RPMI7951 (cell line): Measurements from ENCODE around the gene RABGAP1. TPM values are rescaled to one million over a fixed set of nuclear protein-coding genes. Genes with fewer than 3 reads are reported as not detected.

Source experiments
- DNase-seq: peaks from one replicate; pipeline ENCODE4 v3.0.0-alpha.2; 2012; ENCODE audit warnings: low read depth
- total RNA-seq: library from RNA; depleted of rRNA; stranded (reverse); fragments of >200 nt; shearing (Covaris generic); gene quantifications from 2 replicates; pipeline ENCODE4 v1.2.3, GENCODE V29; 2014

RABGAP1 gene
- total RNA-seq, 1 experiment from 2014 or later, result 15.7 TPM

- no peak for DNase-seq
These were observed 105.8 kb downstream of the RABGAP1 start for GRCh38 chr9:123046406-123047195.

GRCh38 chr9:123048748-123049147 lies 107.9 kb downstream of the RABGAP1 start:
- no peak for DNase-seq

GRCh38 chr9:123049589-123050222 lies 108.9 kb downstream of the RABGAP1 start:
- DNase-seq, result peak; percentile 24

- no peak for DNase-seq
These were observed 112.2 kb downstream of the RABGAP1 start for GRCh38 chr9:123053046-123053445.

GRCh38 chr9:123053711-123054110 lies 112.9 kb downstream of the RABGAP1 start:
- no peak for DNase-seq

- DNase-seq, result peak; percentile 4
These were observed 118.0 kb downstream of the RABGAP1 start for GRCh38 chr9:123058834-123059233.

- DNase-seq, result no peak
These were observed 118.8 kb downstream of the RABGAP1 start for GRCh38 chr9:123059472-123060220.

GRCh38 chr9:123061216-123061615 lies 120.4 kb downstream of the RABGAP1 start:
- DNase-seq, result no peak

- no peak for DNase-seq
These were observed 121.7 kb downstream of the RABGAP1 start for GRCh38 chr9:123062351-123063176.

- DNase-seq, result no peak
These were observed 122.4 kb downstream of the RABGAP1 start for GRCh38 chr9:123063177-123063598.

- DNase-seq, result no peak
These were observed 123.1 kb downstream of the RABGAP1 start for GRCh38 chr9:123063896-123064295.

GRCh38 chr9:123064716-123065115 lies 123.9 kb downstream of the RABGAP1 start:
- DNase-seq, result peak; percentile 5

- DNase-seq, result no peak
These were observed 124.4 kb downstream of the RABGAP1 start for GRCh38 chr9:123065196-123065595.

- DNase-seq, result no peak
These were observed 126.3 kb downstream of the RABGAP1 start for GRCh38 chr9:123067136-123067535.

- peak; percentile 4 for DNase-seq
These were observed 128.2 kb downstream of the RABGAP1 start for GRCh38 chr9:123069010-123069481.

GRCh38 chr9:123070198-123070597 lies 129.4 kb downstream of the RABGAP1 start:
- no peak for DNase-seq

GRCh38 chr9:123072407-123072995 lies 131.7 kb downstream of the RABGAP1 start:
- no peak for DNase-seq

- DNase-seq, result no peak
These were observed 132.6 kb downstream of the RABGAP1 start for GRCh38 chr9:123073441-123073840.

GRCh38 chr9:123073991-123074422 lies 133.2 kb downstream of the RABGAP1 start:
- peak; percentile 76 for DNase-seq

GRCh38 chr9:123074628-123075027 lies 133.8 kb downstream of the RABGAP1 start:
- no peak for DNase-seq

- DNase-seq, result no peak
These were observed 139.6 kb downstream of the RABGAP1 start for GRCh38 chr9:123080444-123080843.
